Uterus (tissue), 2 donors: Measurements from ENCODE around the gene EFNA3.
A peak's percentile ranks its signal among the peaks of the same experiment; 100 is the strongest.

Experiments
- POLR2A ChIP-seq, 2 donors: fragments of 450-650 bp; IDR thresholded peaks; one replicate each; pipeline ENCODE4 v1.6.1; 2016; ENCODE audit warnings: antibody characterized with exemption in 2 of 2, mild to moderate bottlenecking in 1 of 2, moderate library complexity in 1 of 2
- TF ChIP-seq, protein P1 (sequence below), 4 experiments: fragments of 200-600 bp in 2 of 4; fragments of 450-650 bp in 2 of 4; sonication (generic) in 2 of 4; IDR thresholded peaks; one replicate each; pipeline ENCODE4 v1.5.1; 2016 to 2019; ENCODE audit warnings: antibody characterized with exemption in 4 of 4, mild to moderate bottlenecking in 2 of 4, moderate library complexity in 1 of 4

DNA sequence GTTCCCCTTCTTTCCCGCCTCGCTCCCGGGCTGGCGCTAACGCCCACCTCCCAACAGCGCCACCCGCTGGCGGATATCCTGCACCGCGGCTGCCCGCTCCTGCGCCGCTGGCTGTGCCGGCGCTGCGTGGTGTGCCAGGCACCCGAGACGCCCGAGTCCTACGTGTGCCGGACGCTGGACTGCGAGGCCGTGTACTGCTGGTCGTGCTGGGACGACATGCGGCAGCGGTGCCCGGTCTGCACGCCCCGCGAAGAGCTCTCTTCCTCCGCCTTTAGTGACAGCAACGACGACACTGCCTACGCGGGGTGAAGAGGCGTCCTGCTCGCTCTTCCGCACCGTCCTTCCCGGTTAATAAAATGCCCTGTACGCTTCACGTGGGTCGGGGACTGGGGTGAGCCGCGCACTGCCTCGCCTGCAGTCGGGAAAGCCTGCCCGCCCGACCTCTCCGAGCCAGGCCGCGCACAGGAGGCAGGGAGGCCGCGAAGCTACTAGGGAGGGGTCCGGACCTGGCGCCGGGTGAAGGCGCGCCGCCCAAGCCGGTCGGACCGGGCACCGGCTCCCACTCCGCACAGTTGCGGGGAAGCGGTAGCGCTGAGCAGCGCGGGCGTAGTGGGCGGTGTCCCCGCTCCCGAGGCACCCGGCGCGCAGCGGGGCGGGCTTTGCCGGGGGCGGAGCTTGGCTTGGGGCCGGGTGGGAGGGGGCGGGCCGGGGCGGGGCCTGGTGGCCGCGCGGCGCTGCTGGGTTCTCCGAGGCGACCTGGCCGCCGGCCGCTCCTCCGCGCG lies 27.9 kb upstream of the EFNA3 start, which contains the start of gene ADAM15:
- TF ChIP-seq, protein P1, sequence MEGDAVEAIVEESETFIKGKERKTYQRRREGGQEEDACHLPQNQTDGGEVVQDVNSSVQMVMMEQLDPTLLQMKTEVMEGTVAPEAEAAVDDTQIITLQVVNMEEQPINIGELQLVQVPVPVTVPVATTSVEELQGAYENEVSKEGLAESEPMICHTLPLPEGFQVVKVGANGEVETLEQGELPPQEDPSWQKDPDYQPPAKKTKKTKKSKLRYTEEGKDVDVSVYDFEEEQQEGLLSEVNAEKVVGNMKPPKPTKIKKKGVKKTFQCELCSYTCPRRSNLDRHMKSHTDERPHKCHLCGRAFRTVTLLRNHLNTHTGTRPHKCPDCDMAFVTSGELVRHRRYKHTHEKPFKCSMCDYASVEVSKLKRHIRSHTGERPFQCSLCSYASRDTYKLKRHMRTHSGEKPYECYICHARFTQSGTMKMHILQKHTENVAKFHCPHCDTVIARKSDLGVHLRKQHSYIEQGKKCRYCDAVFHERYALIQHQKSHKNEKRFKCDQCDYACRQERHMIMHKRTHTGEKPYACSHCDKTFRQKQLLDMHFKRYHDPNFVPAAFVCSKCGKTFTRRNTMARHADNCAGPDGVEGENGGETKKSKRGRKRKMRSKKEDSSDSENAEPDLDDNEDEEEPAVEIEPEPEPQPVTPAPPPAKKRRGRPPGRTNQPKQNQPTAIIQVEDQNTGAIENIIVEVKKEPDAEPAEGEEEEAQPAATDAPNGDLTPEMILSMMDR (IDR thresholded peaks at IDR 0.05) = peak; percentile 66 to 89 (median 86)
- TF ChIP-seq POLR2A (IDR thresholded peaks at IDR 0.05) = peak in 1 of 2 donors; percentile 44
